ENCODE measurements around the gene LCT. TPM values are rescaled to one million over a fixed set of nuclear protein-coding genes. Genes with fewer than 3 reads are reported as not detected.

The LCT gene
- total RNA-seq, 1 donor from 2014 or later: 0.19 TPM

GRCh38 chr2:135838502-135838901, 1.5 kb upstream of the LCT start:
- no peak overlapping the region for H3K4me3 Mint-ChIP-seq (ENCODE audit: low read depth)
- no peak for TF ChIP-seq CTCF (IDR thresholded peaks at IDR 0.05; ENCODE audit: unreplicated experiment)
- no peaks in the 10 kb centered on the region for H3K27me3 Mint-ChIP-seq
- H3K9me3 Mint-ChIP-seq (ENCODE audit: low read depth): no peaks in the 10 kb centered on the region
- H3K4me1 Mint-ChIP-seq (ENCODE audit: low read depth): no peaks in the 10 kb centered on the region
- peaks cover 17% of the 10 kb centered on the region for H3K36me3 Mint-ChIP-seq (ENCODE audit: insufficient read depth)
- H3K27ac Mint-ChIP-seq: no peak overlapping the region
- DNase-seq (ENCODE audit: low spot score, unreplicated experiment): no peak

GRCh38 chr2:135832891-135833290, 4.1 kb downstream of the LCT start:
- Mint-ChIP-seq H3K4me3 (ENCODE audit: low read depth) (no peak overlapping the region), H3K36me3 (ENCODE audit: insufficient read depth) (peaks cover 3% of the 10 kb centered on the region), H3K4me1 (ENCODE audit: low read depth) (peaks cover 6% of the 10 kb centered on the region), H3K27me3 (peaks cover 9% of the 10 kb centered on the region), H3K27ac (no peak overlapping the region), H3K9me3 (ENCODE audit: low read depth) (no peaks in the 10 kb centered on the region)
- DNase-seq (ENCODE audit: low spot score, unreplicated experiment): no peak
- no peak for TF ChIP-seq CTCF (IDR thresholded peaks at IDR 0.05; ENCODE audit: unreplicated experiment)

- Mint-ChIP-seq H3K27me3 (peaks cover 9% of the 10 kb centered on the region), H3K27ac (peak overlapping the region; percentile 42), H3K36me3 (ENCODE audit: insufficient read depth) (peaks cover 2% of the 10 kb centered on the region), H3K4me3 (ENCODE audit: low read depth) (no peak overlapping the region), H3K9me3 (ENCODE audit: low read depth) (no peaks in the 10 kb centered on the region), H3K4me1 (ENCODE audit: low read depth) (peaks cover 6% of the 10 kb centered on the region)
- no peak for DNase-seq (ENCODE audit: low spot score, unreplicated experiment)
- no peak for TF ChIP-seq CTCF (IDR thresholded peaks at IDR 0.05; ENCODE audit: unreplicated experiment)
Measured at GRCh38 chr2:135831180-135831812, 5.7 kb downstream of the LCT start.

- Mint-ChIP-seq H3K4me3 (ENCODE audit: low read depth) (no peak overlapping the region), H3K9me3 (ENCODE audit: low read depth) (no peaks in the 10 kb centered on the region), H3K27me3 (peaks cover 9% of the 10 kb centered on the region), H3K4me1 (ENCODE audit: low read depth) (peaks cover 6% of the 10 kb centered on the region), H3K27ac (no peak overlapping the region), H3K36me3 (ENCODE audit: insufficient read depth) (peaks cover 2% of the 10 kb centered on the region)
- no peak for DNase-seq (ENCODE audit: low spot score, unreplicated experiment)
- TF ChIP-seq CTCF (IDR thresholded peaks at IDR 0.05; ENCODE audit: unreplicated experiment): no peak
Measured at GRCh38 chr2:135829378-135830135, 7.4 kb downstream of the LCT start.

- H3K4me3 Mint-ChIP-seq (ENCODE audit: low read depth): no peak overlapping the region
- TF ChIP-seq CTCF (IDR thresholded peaks at IDR 0.05; ENCODE audit: unreplicated experiment): no peak
- no peak for DNase-seq (ENCODE audit: low spot score, unreplicated experiment)
- peaks cover 9% of the 10 kb centered on the region for H3K27me3 Mint-ChIP-seq
- H3K9me3 Mint-ChIP-seq (ENCODE audit: low read depth): peaks cover 8% of the 10 kb centered on the region
- H3K36me3 Mint-ChIP-seq (ENCODE audit: insufficient read depth): no peaks in the 10 kb centered on the region
- H3K27ac Mint-ChIP-seq: no peak overlapping the region
- H3K4me1 Mint-ChIP-seq (ENCODE audit: low read depth): peaks cover 6% of the 10 kb centered on the region
Measured at GRCh38 chr2:135826544-135826943, 10.4 kb downstream of the LCT start.
